K562 (cell line): ENCODE measurements around the gene ZNHIT3. TPM values are rescaled to one million over a fixed set of nuclear protein-coding genes. Genes with fewer than 3 reads are reported as not detected.

ENCODE experiments used
- AFF1 ChIP-seq, 2 experiments: fragments of 450-650 bp; IDR thresholded peaks; 2 replicates each; pipeline ENCODE4 v1.6.1; 2018; ENCODE audit warnings: mild to moderate bottlenecking in 2 of 2, low read depth in 1 of 2; ENCODE audit not compliant: partially characterized antibody in 2 of 2
- CTCF ChIP-seq, 3 experiments: IDR thresholded peaks in 2 of 3; conservative IDR thresholded peaks in 1 of 3; 2 replicates each; pipeline ENCODE4 v1.5.1; 2011 to 2012; ENCODE audit warnings: low read length in 3 of 3, mild to moderate bottlenecking in 3 of 3, control low read depth in 2 of 3, improper control_type of control experiment in 1 of 3, inconsistent platforms in 1 of 3, low read depth in 1 of 3, mixed read lengths in 1 of 3, moderate library complexity in 1 of 3; ENCODE audit not compliant: insufficient read depth in 2 of 3
- EZH2 ChIP-seq: IDR thresholded peaks from 2 replicates; pipeline ENCODE4 v1.6.1; 2012; ENCODE audit warnings: low read depth, mild to moderate bottlenecking, inconsistent platforms, low read length, borderline replicate concordance
- HDAC2 ChIP-seq: fragments of 450-650 bp; IDR thresholded peaks from 2 replicates; pipeline ENCODE4 v1.6.1; 2016; ENCODE audit warnings: mild to moderate bottlenecking
- MAX ChIP-seq: sonication (generic); formaldehyde crosslinking; IDR thresholded peaks from 2 replicates; pipeline ENCODE4 v1.9.0; 2022; ENCODE audit warnings: mild to moderate bottlenecking, missing genetic modification reagents
- MTA1 ChIP-seq: fragments of 450-650 bp; IDR thresholded peaks from 2 replicates; pipeline ENCODE4 v1.6.1; 2017; ENCODE audit warnings: borderline replicate concordance
- NCOA6 ChIP-seq: fragments of 450-650 bp; IDR thresholded peaks from 2 replicates; pipeline ENCODE4 v1.6.1; 2017; ENCODE audit warnings: mild to moderate bottlenecking
- NEUROD1 ChIP-seq: fragments of 150-350 bp; IDR thresholded peaks from 2 replicates; pipeline ENCODE4 v1.6.1; 2014; ENCODE audit warnings: borderline replicate concordance, low read length, low read depth; ENCODE audit not compliant: partially characterized antibody
- POLR2AphosphoS5 ChIP-seq: IDR thresholded peaks from 2 replicates; pipeline ENCODE4 v1.6.1; 2011; ENCODE audit warnings: mild to moderate bottlenecking, low read depth, low read length, moderate library complexity; ENCODE audit not compliant: control insufficient read depth, insufficient read depth
- TFAP4 ChIP-seq: sonication (generic); formaldehyde crosslinking; IDR thresholded peaks from 2 replicates; pipeline ENCODE4 v1.8.0; 2022; ENCODE audit warnings: missing genetic modification reagents, mild to moderate bottlenecking, moderate library complexity, borderline replicate concordance
- TGIF2 ChIP-seq: sonication (generic); formaldehyde crosslinking; IDR thresholded peaks from 2 replicates; pipeline ENCODE4 v1.8.1; 2022; ENCODE audit warnings: mild to moderate bottlenecking, missing genetic modification reagents, moderate library complexity
- U2AF1 ChIP-seq: fragments of 200-400 bp; formaldehyde crosslinking; optimal IDR thresholded peaks from 2 replicates; pipeline ENCODE3; 2017; ENCODE audit warnings: mild to moderate bottlenecking, low read depth, low read length, moderate library complexity
- ZBTB26 ChIP-seq: fragments of 450-650 bp; formaldehyde crosslinking; IDR thresholded peaks from 2 replicates; pipeline ENCODE4 v1.4.0; 2022; ENCODE audit warnings: missing genetic modification characterization
- polyA plus RNA-seq, 8 experiments: library from polyadenylated mRNA; depleted of rRNA in 4 of 8; stranded (reverse) in 5 of 8; unstranded in 3 of 8; fragments of >200 nt; fragmentation: Nextera tagmentation in 2 of 8; fragmentation: Illumina TruSeq in 1 of 8; extraction: Ambion mirVana in 2 of 8; extraction: Trizol in 1 of 8; gene quantifications; 2 replicates each; pipeline versions ENCODE4 v1.2.1 to v1.2.3, GENCODE V29; 2011 to 2014; ENCODE audit warnings: inconsistent platforms in 1 of 8, missing spikeins in 1 of 8
- total RNA-seq, 7 experiments: library from RNA; depleted of rRNA in 6 of 7; stranded (reverse); fragments of >200 nt in 6 of 7; fragmentation: Illumina TruSeq in 2 of 7; extraction: Trizol in 2 of 7; gene quantifications; 2 replicates each; pipeline versions ENCODE4 v1.2.1 to v1.2.3, GENCODE V29; 2011 to 2021; ENCODE audit warnings: low replicate concordance in 1 of 7

Gene ZNHIT3
- total and polyA plus RNA-seq, 9 of the 15 experiments (the other 6 are each of a cell fraction or from before 2014, with no cell fraction given), result 45.0 to 300 (median 88.4) TPM

- TF ChIP-seq ZBTB26 (CRISPR knock-in tag) (no peak), CTCF (IDR thresholded peaks at IDR 0.05 in 2 of 3, conservative IDR thresholded peaks at IDR 0.05 in 1 of 3; ENCODE audit: insufficient read depth in 2 of 3, low read depth in 1 of 3, low read length in 3 of 3) (peak; percentile 42 to 85 (median 48)), NCOA6 (no peak), MAX (CRISPR knock-in tag) (no peak), POLR2AphosphoS5 (peak; percentile 29; the same call in 1 of the 2 replicates), EZH2 (no peak), AFF1 (IDR thresholded peaks at IDR 0.05; ENCODE audit: low read depth in 1 of 2, partially characterized antibody in 2 of 2) (peak in 1 of 2 experiments; percentile 47), HDAC2 (peak; percentile 39; the same call in 1 of the 2 replicates), TFAP4 (CRISPR knock-in tag) (peak; percentile 68), TGIF2 (CRISPR knock-in tag) (no peak), NEUROD1 (peak; percentile 7), MTA1 (0 out of 2 replicates have a peak, but pooled peaks have one; percentile 60), U2AF1 (no peak)
Observed at GRCh38 chr17:36533935-36534839, 47.7 kb downstream of the ZNHIT3 start (continued).
